NCI-H2171 (cell line): ENCODE measurements around the gene CAP1.

Source experiments
- DNase-seq: peaks from one replicate; lab custom pipeline; 2025; lab: John Stamatoyannopoulos, UW

The CAP1 gene

GRCh38 chr1:40096977-40097782 lies 56.7 kb downstream of the CAP1 start, which contains the start of gene PPT1:
Gene PPT1 (minus strand): TSS chr1:40097252. CDS start chr1:40097238, 14 bp downstream.
- DNase-seq = peak; percentile 88

DNA sequence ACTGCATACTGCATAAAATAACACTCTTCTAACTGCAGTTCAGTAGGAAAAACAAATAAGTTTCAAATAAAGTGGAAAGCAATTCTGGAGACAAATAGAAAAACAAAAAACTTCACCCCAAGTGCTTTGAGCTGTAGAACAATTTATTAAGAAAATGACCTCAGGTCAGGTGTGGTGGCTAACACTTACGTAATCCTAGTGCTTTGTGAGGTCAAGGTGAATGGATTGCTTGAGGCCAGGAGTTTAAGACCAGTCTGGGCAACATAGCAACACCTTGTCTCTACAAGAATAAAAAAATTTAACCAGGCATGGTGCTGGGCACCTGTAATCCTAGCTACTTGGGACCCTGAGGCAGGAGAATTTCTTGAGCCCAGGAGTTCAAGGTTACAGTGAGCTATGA lies 61.5 kb downstream of the CAP1 start:
- no peak for DNase-seq

- no peak for DNase-seq
These were observed 62.4 kb downstream of the CAP1 start for GRCh38 chr1:40102896-40103295.

- DNase-seq = no peak
These were observed 64.5 kb downstream of the CAP1 start for GRCh38 chr1:40105028-40105427.

GRCh38 chr1:40107290-40107959 lies 66.9 kb downstream of the CAP1 start:
- DNase-seq = no peak

DNA sequence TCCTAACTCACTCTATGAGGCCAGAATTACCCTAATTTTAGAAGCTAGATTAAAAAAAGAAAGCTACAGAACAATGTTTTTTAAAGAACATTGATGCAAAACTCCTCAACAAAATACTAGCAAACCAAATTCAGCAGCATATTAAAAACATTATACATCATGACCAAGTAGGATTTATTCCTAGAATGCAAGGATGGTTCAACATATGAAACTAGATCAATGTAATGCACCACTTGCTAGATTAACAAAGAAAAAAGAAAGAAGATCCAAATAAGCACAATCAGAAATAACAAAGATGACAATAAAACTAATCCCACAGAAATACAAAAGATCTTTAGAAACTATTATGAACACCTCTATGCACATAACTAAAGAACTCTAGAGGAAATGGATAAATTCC lies 69.9 kb downstream of the CAP1 start:
- DNase-seq = no peak

DNA sequence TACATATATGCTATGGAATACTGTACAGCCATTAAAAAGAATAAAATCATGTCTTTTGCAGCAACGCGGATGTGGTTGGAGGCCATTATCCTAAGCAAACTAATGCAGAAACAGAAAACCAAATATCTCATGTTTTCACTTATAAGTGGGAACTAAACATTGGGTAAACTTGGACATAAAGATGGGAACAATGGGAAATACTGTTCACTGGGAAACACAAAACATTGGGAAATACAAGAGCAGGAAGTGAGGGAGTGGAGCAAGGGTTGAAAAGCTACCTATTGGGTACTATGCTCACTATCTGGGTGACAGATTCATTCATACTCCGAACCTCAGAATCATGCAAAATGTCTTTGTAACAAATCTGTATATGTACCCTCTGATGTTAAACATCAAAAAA lies 73.9 kb downstream of the CAP1 start:
- no peak for DNase-seq

GRCh38 chr1:40120128-40120527 lies 79.6 kb downstream of the CAP1 start:
- DNase-seq = no peak
